AG04449 (cell line): ENCODE results near the gene CEMIP.

ENCODE experiments used
- CTCF ChIA-PET: fragments of 350-600 bp; formaldehyde crosslinking; extraction: SDS; loops from one replicate; lab custom pipeline; 2021; ENCODE audit warnings: antibody characterized with exemption; lab: Yijun Ruan, JAX
- POLR2A ChIA-PET: fragments of 400-600, 350-600 bp; formaldehyde crosslinking; extraction: SDS; loops from one replicate; lab custom pipeline; 2020; ENCODE audit warnings: antibody characterized with exemption, inconsistent platforms; lab: Yijun Ruan, JAX
- DNase-seq: peaks from one replicate; pipeline ENCODE4 v3.0.0-alpha.2; 2010; ENCODE audit warnings: low read depth, low spot score
- H3K4me3 ChIP-seq: 2 replicates; pipeline ENCODE4 v1.5.1; 2011; ENCODE audit warnings: low read depth, mild to moderate bottlenecking, control low read depth, low read length
- TF ChIP-seq, protein P1 (sequence below): IDR thresholded peaks from one replicate; pipeline ENCODE4 v1.5.1; 2011; ENCODE audit warnings: mild to moderate bottlenecking, moderate library complexity, low read length, control low read depth, inconsistent platforms; ENCODE audit not compliant: insufficient read depth; ENCODE audit errors: missing control alignments

The CEMIP gene

DNA sequence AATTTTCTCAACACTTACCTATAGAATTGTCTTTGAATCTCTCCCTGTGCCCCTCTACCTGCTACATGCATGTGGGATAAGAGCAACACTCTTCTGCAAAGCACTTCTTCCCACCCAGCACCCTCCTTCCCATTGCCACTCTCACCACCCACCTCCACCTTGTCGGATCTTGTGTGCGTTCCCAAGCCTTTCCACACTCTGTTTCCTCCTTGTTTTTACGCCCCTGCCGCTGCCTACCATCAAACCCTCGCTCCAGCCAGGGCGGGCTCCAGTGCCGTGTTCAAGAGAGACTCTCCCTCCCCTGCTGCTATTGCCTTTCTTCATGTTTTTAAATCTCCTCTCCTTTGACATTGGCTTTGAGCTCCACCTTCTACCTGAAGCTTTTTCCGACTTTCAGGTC, 43.8 kb upstream of the CEMIP start:
- ChIA-PET CTCF (interaction anchor here (0.9 to 1.6 kb wide), 2 partner anchors 168 to 279 kb away, joined by 3 to 4 read pairs; no protein-coding TSS in a partner anchor), POLR2A (no interaction called here)
- TF ChIP-seq, protein P1, sequence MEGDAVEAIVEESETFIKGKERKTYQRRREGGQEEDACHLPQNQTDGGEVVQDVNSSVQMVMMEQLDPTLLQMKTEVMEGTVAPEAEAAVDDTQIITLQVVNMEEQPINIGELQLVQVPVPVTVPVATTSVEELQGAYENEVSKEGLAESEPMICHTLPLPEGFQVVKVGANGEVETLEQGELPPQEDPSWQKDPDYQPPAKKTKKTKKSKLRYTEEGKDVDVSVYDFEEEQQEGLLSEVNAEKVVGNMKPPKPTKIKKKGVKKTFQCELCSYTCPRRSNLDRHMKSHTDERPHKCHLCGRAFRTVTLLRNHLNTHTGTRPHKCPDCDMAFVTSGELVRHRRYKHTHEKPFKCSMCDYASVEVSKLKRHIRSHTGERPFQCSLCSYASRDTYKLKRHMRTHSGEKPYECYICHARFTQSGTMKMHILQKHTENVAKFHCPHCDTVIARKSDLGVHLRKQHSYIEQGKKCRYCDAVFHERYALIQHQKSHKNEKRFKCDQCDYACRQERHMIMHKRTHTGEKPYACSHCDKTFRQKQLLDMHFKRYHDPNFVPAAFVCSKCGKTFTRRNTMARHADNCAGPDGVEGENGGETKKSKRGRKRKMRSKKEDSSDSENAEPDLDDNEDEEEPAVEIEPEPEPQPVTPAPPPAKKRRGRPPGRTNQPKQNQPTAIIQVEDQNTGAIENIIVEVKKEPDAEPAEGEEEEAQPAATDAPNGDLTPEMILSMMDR = no peak
- no peak for DNase-seq
- H3K4me3 ChIP-seq = no peak overlapping the region

DNA sequence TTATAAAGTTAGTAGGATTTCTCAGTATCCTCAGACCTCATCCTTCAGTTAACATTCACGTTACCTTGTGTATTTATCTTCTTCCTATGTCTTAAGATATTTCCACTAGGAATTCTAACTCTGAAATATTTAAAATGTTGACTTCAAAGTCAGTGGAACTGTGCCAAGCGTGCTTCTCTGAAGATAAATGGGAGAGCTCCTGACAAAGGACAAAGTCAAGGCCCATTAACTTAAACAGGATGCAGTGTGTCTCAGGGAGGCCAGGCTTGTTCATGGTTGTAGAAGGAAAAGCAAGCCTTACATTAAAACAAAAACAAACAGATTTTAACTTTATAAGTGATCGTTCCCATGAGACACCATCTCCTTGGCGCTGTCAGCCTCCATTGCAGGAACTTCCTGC, 42.6 kb upstream of the CEMIP start:
- POLR2A ChIA-PET = no interaction called here
- TF ChIP-seq, protein P1 = no peak
- CTCF ChIA-PET = interaction anchor here (1.0 to 1.6 kb wide), 2 partner anchors 76 to 169 kb away, joined by 3 to 4 read pairs; no protein-coding TSS in a partner anchor
- no peak overlapping the region for H3K4me3 ChIP-seq
- DNase-seq = no peak

DNA sequence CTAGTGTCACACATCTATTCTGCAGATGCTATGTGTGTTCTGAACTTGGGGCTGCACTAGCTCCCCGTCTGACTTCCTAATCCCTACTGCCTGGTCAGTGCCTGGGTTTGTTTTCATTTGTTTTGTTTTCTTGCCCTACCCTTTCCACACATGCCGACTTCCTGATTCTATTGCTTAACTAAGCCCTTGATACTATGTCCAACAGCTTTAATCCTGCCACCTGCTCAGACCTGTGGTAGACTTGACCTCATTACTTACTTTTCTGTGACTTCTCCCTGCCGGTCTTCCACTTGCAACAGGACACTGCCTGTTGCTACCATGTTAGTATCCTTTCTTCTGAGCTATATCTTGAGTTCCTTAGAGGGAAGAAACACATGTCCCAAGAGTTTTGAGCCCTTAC, 39.3 kb upstream of the CEMIP start:
- TF ChIP-seq, protein P1 = no peak
- CTCF ChIA-PET = interaction anchor here (0.6 to 1.3 kb wide), 2 partner anchors 10 to 647 kb away, joined by 3 read pairs; no protein-coding TSS in a partner anchor
- POLR2A ChIA-PET = no interaction called here
- DNase-seq = no peak
- no peak overlapping the region for H3K4me3 ChIP-seq

DNA sequence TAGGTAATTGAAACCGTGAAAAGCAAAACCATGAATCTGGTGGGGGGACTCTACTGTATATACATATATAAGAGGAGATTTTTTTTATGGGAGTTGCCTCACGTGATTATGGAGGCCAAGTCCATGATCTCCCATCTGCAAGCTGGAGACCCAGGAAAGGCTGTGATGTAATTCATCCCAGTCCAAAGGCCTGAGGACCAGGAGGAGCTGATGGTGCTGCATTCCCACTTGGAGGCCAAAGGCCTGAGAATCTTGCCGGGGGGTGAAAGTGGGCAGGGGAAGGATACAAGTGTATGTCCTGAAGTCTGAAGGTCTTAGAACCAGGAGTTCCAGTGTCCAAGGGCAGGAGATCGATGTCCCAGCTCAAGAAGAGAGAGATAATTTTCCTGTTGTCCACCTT, 37.1 kb upstream of the CEMIP start:
- POLR2A ChIA-PET = no interaction called here
- CTCF ChIA-PET = no interaction called here
- H3K4me3 ChIP-seq = no peak overlapping the region
- no peak for DNase-seq
- TF ChIP-seq, protein P1 = no peak

DNA sequence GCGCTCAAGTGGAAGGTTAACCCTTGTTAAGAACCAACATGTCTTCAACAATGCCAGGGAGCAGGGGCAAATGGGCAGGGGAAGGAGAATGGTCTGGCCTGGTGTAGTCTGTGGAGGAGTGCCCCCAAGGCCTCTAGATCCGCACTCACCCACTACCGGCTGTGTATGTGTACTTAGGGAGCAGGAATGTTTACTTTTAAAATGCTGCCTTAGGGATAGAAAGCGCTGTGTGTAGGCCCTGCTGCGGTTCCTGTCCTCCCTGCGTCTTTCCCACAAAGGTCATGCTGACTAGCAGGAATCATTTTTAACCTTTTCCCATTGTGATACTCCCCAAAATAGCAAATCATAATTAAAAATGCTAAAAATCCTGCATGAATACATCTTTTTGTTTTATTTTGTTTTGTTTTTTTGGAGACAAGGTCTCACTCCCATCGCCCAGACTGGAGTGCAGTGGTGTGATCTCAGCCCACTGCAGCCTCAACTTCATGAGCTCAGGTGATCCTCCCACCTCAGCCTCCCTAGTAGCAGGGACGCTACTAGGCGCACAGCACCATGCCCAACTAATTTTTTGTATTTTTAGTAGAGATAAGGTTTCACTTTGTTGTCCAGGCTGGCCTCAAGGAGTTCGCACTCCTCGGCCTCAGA, 35.9 kb upstream of the CEMIP start:
- no peak overlapping the region for H3K4me3 ChIP-seq
- CTCF ChIA-PET = interaction anchor here (2.0 to 2.1 kb wide), 2 partner anchors 9 to 33 kb away, joined by 5 to 9 read pairs; no protein-coding TSS in a partner anchor
- no peak for DNase-seq
- POLR2A ChIA-PET = no interaction called here
- TF ChIP-seq, protein P1 = no peak

DNA sequence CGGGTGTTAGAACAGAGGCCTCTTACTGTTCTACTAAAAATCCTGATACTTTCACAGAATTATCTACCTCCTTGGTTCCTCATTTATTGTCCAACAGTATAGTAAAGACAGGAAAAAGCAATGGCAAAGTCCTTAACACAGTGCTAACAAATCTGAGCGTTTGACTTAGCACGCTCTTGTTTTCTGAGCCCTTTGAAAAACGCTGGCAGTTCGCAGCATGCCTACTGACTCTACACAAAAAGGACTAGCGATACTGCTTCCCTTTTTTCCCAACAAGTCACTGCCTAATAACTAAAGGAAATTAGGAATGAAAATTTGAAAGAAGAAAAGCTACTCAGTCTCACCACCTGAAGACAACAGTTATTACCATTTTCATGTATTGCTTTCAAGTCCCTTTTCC, 34.8 kb upstream of the CEMIP start:
- POLR2A ChIA-PET = interaction anchor here (1.0 to 1.2 kb wide), 2 partner anchors 48 to 49 kb away, joined by 3 read pairs; partner anchors contain the start of gene ABHD17C
- TF ChIP-seq, protein P1 = no peak
- CTCF ChIA-PET = interaction anchor here (0.6 to 2.1 kb wide), 6 partner anchors 10 to 522 kb away, joined by 3 to 9 read pairs (median 4); partner anchors contain the start of gene CEMIP

More for the DNA sequence above, 34.8 kb upstream of the CEMIP start:
- H3K4me3 ChIP-seq = no peak overlapping the region
- no peak for DNase-seq
